ENCODE measurements around the gene TEX51. TPM values are rescaled to one million over a fixed set of nuclear protein-coding genes. Genes with fewer than 3 reads are reported as not detected.

TEX51 gene
- polyA plus RNA-seq, 1 of the 3 experiments (the other 2 are of a cell fraction) = not detected

DNA sequence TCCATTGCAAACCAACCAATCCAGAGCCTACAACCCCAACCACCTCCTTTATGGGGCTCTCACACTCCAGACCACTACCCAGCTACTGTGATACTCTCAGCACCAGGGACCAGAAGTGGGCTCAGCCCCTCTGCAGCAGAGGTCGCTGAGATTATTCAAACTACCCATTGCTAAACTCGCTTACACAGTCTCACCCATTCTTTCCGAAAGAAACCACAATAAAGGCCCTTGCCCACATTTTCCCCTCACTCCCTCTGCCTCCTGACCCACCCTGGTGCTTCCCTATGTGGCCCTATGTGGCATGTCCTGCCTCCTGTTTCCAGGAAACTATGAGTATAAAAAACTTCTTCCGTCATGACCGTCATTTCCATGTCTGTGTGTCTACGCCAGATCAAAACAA lies 10.7 kb downstream of the TEX51 start (continued):
- TF ChIP-seq, protein P1, sequence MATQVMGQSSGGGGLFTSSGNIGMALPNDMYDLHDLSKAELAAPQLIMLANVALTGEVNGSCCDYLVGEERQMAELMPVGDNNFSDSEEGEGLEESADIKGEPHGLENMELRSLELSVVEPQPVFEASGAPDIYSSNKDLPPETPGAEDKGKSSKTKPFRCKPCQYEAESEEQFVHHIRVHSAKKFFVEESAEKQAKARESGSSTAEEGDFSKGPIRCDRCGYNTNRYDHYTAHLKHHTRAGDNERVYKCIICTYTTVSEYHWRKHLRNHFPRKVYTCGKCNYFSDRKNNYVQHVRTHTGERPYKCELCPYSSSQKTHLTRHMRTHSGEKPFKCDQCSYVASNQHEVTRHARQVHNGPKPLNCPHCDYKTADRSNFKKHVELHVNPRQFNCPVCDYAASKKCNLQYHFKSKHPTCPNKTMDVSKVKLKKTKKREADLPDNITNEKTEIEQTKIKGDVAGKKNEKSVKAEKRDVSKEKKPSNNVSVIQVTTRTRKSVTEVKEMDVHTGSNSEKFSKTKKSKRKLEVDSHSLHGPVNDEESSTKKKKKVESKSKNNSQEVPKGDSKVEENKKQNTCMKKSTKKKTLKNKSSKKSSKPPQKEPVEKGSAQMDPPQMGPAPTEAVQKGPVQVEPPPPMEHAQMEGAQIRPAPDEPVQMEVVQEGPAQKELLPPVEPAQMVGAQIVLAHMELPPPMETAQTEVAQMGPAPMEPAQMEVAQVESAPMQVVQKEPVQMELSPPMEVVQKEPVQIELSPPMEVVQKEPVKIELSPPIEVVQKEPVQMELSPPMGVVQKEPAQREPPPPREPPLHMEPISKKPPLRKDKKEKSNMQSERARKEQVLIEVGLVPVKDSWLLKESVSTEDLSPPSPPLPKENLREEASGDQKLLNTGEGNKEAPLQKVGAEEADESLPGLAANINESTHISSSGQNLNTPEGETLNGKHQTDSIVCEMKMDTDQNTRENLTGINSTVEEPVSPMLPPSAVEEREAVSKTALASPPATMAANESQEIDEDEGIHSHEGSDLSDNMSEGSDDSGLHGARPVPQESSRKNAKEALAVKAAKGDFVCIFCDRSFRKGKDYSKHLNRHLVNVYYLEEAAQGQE (IDR thresholded peaks at IDR 0.05; ENCODE audit: low read depth, low read length) = no peak

DNA sequence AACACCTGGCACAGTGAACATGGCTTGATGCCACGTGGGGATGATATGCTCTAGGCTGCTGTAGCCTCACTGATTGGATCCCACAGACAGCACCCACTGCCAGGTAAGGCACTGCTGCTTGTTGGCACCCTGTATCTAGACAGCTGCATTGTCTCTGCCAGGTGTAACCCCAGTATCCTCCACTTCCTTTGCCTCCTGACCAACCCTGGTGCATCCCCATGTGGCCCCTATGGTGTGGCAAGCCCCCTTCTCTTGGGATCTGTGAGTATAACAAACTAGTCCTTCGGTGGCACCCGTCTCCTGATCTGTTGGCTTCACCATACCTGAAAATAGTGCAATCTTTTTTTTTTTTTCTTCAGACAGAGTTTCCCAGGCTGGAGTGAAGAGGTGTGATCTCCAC lies 11.1 kb downstream of the TEX51 start:
- no peaks in the 10 kb centered on the region for H3K9me2 ChIP-seq
- CTCF ChIA-PET = no interaction called here
- H3K4me3 ChIP-seq (ENCODE audit: low read depth in 2 of 2, low read length in 1 of 2) = no peak overlapping the region
- TF ChIP-seq GATA2 (CRISPR knock-in tag; IDR thresholded peaks at IDR 0.05) = no peak
- DNase-seq = peak; percentile 2
- H3K79me2 ChIP-seq (ENCODE audit: insufficient read depth) = no peaks in the 10 kb centered on the region
- POLR2A ChIA-PET = no interaction called here
- no peaks in the 10 kb centered on the region for H4K20me1 ChIP-seq (ENCODE audit: insufficient read depth)
- H3F3A ChIP-seq (replicated peaks; ENCODE audit: insufficient read depth) = no peaks in the 10 kb centered on the region
- H3K9me3 ChIP-seq = no peaks in the 10 kb centered on the region
- no peak overlapping the region for H2AFZ ChIP-seq (ENCODE audit: low read depth)
- H3K4me2 ChIP-seq = no peak overlapping the region
- no peaks in the 10 kb centered on the region for H3K27me3 ChIP-seq (ENCODE audit: insufficient read depth)
- peak overlapping the region in 1 of 2 experiments; percentile 76; a peak in 2 of 4 replicates for H3K27ac ChIP-seq (ENCODE audit: low read depth in 2 of 2, low read length in 1 of 2)
- H3K4me1 ChIP-seq (ENCODE audit: control insufficient read depth in 1 of 2, insufficient read depth in 2 of 2, low read depth in 1 of 2, low read length in 1 of 2) = peaks cover 0 to 29% of the 10 kb centered on the region in 2 experiments; a peak in 2 of 4 replicates
- no peak overlapping the region for H3K9ac ChIP-seq
- no peaks in the 10 kb centered on the region for H3K36me3 ChIP-seq (replicated peaks in 1 of 2; ENCODE audit: control insufficient read depth in 1 of 2, insufficient read depth in 2 of 2, low read length in 1 of 2)
- 19% methylated on average over 3 of the region's 3 CpGs for WGBS (ENCODE audit: low lambda C conversion rate)

DNA sequence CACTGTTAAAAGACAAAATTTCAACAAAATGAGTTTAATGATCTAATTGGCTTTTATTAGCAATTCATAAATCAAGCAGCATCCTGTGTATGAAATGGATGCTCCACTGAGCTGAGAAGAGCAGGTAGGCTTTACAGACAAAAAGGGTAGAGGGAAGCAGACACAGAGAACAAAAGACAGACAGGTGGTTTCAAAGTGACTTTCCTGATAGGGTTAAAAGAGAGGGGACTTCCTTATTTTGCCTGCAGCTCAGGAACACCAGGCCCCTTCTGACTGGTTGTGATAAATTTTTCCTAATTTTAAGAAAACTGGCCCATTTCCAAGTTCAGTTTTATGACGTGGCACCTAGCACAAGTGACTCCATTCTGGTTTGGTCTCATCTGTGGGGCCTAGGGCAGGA lies 11.9 kb downstream of the TEX51 start:
- H3K27ac ChIP-seq (ENCODE audit: low read depth in 2 of 2, low read length in 1 of 2) = no peak overlapping the region
- no peak overlapping the region for H3K4me2 ChIP-seq
- H3K79me2 ChIP-seq (ENCODE audit: insufficient read depth) = no peaks in the 10 kb centered on the region
- no peaks in the 10 kb centered on the region for H3K9me2 ChIP-seq
- no peaks in the 10 kb centered on the region for H3K36me3 ChIP-seq (replicated peaks in 1 of 2; ENCODE audit: control insufficient read depth in 1 of 2, insufficient read depth in 2 of 2, low read length in 1 of 2)
- H3K9ac ChIP-seq = no peak overlapping the region
- no peak overlapping the region for H3K4me3 ChIP-seq (ENCODE audit: low read depth in 2 of 2, low read length in 1 of 2)
- H3F3A ChIP-seq (replicated peaks; ENCODE audit: insufficient read depth) = no peaks in the 10 kb centered on the region
- H3K4me1 ChIP-seq (ENCODE audit: control insufficient read depth in 1 of 2, insufficient read depth in 2 of 2, low read depth in 1 of 2, low read length in 1 of 2) = peaks cover 0 to 29% of the 10 kb centered on the region in 2 experiments; a peak in 2 of 4 replicates
- WGBS (ENCODE audit: low lambda C conversion rate) = 7% methylated on average over 1 of the region's 1 CpG
- no peaks in the 10 kb centered on the region for H3K9me3 ChIP-seq
- H2AFZ ChIP-seq (ENCODE audit: low read depth) = no peak overlapping the region
- ChIA-PET CTCF (interaction anchor here (1.6 kb wide), 1 partner anchor 61 kb away, joined by 8 read pairs; no protein-coding TSS in a partner anchor), POLR2A (no interaction called here)
- H3K27me3 ChIP-seq (ENCODE audit: insufficient read depth) = no peaks in the 10 kb centered on the region
- DNase-seq = no peak
- H4K20me1 ChIP-seq (ENCODE audit: insufficient read depth) = no peaks in the 10 kb centered on the region
- TF ChIP-seq EP300 (IDR thresholded peaks at IDR 0.05; ENCODE audit: borderline replicate concordance in 1 of 2, low read depth in 1 of 2, low read length in 1 of 2) (no peak), TCF12 (IDR thresholded peaks at IDR 0.05) (no peak), NFIC (IDR thresholded peaks at IDR 0.05; ENCODE audit: borderline replicate concordance) (no peak), MEF2A (IDR thresholded peaks at IDR 0.05; ENCODE audit: borderline replicate concordance, low read depth) (no peak), TAF1 (IDR thresholded peaks at IDR 0.05; ENCODE audit: borderline replicate concordance, low read depth, low read length) (no peak), SMC3 (IDR thresholded peaks at IDR 0.05; ENCODE audit: low read depth, low read length) (no peak), GABPA (IDR thresholded peaks at IDR 0.05; ENCODE audit: low read depth) (no peak)
- TF ChIP-seq, protein P2, sequence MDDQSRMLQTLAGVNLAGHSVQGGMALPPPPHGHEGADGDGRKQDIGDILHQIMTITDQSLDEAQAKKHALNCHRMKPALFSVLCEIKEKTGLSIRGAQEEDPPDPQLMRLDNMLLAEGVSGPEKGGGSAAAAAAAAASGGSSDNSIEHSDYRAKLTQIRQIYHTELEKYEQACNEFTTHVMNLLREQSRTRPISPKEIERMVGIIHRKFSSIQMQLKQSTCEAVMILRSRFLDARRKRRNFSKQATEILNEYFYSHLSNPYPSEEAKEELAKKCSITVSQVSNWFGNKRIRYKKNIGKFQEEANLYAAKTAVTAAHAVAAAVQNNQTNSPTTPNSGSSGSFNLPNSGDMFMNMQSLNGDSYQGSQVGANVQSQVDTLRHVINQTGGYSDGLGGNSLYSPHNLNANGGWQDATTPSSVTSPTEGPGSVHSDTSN (IDR thresholded peaks at IDR 0.05) = no peak
- TF ChIP-seq, protein P3, sequence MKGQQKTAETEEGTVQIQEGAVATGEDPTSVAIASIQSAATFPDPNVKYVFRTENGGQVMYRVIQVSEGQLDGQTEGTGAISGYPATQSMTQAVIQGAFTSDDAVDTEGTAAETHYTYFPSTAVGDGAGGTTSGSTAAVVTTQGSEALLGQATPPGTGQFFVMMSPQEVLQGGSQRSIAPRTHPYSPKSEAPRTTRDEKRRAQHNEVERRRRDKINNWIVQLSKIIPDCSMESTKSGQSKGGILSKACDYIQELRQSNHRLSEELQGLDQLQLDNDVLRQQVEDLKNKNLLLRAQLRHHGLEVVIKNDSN (IDR thresholded peaks at IDR 0.05; ENCODE audit: borderline replicate concordance, low read depth) = no peak
- TF ChIP-seq, protein P4, sequence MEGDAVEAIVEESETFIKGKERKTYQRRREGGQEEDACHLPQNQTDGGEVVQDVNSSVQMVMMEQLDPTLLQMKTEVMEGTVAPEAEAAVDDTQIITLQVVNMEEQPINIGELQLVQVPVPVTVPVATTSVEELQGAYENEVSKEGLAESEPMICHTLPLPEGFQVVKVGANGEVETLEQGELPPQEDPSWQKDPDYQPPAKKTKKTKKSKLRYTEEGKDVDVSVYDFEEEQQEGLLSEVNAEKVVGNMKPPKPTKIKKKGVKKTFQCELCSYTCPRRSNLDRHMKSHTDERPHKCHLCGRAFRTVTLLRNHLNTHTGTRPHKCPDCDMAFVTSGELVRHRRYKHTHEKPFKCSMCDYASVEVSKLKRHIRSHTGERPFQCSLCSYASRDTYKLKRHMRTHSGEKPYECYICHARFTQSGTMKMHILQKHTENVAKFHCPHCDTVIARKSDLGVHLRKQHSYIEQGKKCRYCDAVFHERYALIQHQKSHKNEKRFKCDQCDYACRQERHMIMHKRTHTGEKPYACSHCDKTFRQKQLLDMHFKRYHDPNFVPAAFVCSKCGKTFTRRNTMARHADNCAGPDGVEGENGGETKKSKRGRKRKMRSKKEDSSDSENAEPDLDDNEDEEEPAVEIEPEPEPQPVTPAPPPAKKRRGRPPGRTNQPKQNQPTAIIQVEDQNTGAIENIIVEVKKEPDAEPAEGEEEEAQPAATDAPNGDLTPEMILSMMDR (IDR thresholded peaks at IDR 0.05) = no peak
- TF ChIP-seq, protein P1 (IDR thresholded peaks at IDR 0.05; ENCODE audit: low read depth, low read length) = no peak

Measured in SK-N-SH (cell line).